ENCODE results near the gene SMYD5. TPM values are rescaled to one million over a fixed set of nuclear protein-coding genes. Genes with fewer than 3 reads are reported as not detected.

Gene SMYD5
- total RNA-seq, 1 donor: 20.7 TPM

DNA sequence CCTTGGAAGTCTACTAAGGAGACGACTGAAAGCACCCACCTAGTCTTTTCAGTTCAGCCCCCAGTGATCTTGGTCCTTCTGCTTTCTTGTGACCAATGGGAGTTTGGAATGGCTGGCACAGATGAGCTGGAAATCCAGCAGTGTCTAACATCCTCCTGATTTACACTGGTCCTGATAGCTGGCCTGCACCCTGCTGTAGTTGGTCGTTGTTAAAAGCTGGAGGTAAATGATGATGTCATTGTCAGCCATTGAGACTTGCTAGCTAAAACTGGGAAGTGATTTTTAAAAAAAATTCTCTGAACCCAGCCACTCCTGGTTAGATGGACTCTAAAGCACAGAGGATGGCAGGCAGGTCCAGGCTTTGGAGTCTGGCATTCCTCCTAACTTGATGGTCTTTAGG is 39.4 kb downstream of the SMYD5 start:
- no peak for TF ChIP-seq CTCF (IDR thresholded peaks at IDR 0.05; ENCODE audit: insufficient read depth, low read depth, low read length)
- DNase-seq (ENCODE audit: low read depth): no peak
- no peak overlapping the region for H3K4me3 ChIP-seq (ENCODE audit: low read depth, low read length)

DNA sequence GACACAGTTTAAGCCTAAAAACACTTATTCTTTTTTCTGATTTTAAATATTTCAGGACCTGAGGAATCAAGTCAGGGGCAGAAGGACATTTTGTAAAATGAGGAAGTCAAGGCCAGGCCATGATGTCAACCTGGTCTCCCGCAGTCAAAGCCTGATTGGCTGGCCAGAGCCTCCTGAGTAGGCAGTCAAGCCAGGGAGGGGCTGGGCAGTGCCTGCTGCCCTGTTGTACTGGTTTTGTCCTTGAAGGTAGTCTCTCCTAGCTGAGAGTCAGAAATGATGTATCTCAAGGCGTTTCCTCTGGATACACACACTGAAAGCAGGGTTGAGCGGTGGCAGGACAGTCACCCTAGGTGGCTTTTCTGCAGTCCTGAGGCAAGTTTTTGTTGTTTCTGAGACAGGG is 39.9 kb downstream of the SMYD5 start:
- no peak for TF ChIP-seq CTCF (IDR thresholded peaks at IDR 0.05; ENCODE audit: insufficient read depth, low read depth, low read length)
- DNase-seq (ENCODE audit: low read depth): no peak

DNA sequence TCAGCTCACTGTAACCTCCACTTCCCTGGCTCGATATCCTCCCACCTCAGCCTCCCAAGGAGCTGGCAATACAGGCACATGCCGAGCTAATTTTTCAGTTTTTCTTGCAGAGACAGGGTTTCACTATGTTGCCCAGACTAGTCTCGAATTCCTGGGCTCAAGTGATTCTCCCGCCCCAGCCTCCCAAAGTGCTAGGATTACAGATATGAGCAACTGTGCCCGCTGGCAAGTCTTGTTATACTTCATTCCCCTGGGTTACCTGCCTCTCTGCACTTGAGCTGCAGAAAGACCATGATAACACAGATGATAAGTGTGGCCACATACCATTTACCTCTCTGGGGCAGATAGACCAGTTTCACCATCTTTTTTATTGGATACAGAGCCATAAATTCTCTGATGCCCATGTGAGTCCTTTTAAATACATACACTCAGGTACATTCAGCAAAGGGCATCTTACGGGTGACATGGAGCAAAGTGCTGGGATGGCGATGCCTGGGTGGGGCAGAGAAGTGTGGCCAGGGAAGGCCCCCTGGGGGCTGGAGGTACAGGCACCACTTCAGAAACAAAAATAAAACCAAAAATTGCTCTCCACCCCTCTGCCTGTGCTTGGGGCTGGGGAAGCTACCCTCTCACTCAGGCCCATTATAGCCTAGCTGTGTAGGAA is 40.4 kb downstream of the SMYD5 start:
- H3K4me3 ChIP-seq (ENCODE audit: low read depth, low read length): no peak overlapping the region
- no peak for TF ChIP-seq CTCF (IDR thresholded peaks at IDR 0.05; ENCODE audit: insufficient read depth, low read depth, low read length)
- DNase-seq (ENCODE audit: low read depth): no peak

More for the DNA sequence above, 39.9 kb downstream of the SMYD5 start:
- H3K4me3 ChIP-seq (ENCODE audit: low read depth, low read length): no peak overlapping the region

GRCh38 chr2:73255007-73255644 is 41.1 kb downstream of the SMYD5 start:
- no peak for TF ChIP-seq CTCF (IDR thresholded peaks at IDR 0.05; ENCODE audit: insufficient read depth, low read depth, low read length)
- DNase-seq (ENCODE audit: low read depth): no peak
- H3K4me3 ChIP-seq (ENCODE audit: low read depth, low read length): no peak overlapping the region

GRCh38 chr2:73255907-73256617 is 42.0 kb downstream of the SMYD5 start:
- no peak for DNase-seq (ENCODE audit: low read depth)
- no peak for TF ChIP-seq CTCF (IDR thresholded peaks at IDR 0.05; ENCODE audit: insufficient read depth, low read depth, low read length)
- no peak overlapping the region for H3K4me3 ChIP-seq (ENCODE audit: low read depth, low read length)

DNA sequence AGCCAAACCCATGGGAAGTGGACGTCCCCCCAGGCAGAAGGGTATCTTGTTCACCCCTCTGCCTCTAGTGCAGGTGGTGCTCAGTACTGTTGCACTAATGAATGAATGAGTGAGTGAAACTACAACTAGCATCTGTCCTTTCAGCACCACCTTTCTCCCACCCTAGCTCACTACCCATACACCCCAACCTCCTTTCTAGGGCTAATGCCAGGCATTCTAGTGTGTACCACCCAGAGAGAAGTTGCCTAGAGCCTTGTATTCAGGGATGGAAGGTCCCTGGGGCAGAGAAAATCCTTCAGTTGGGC is 42.5 kb downstream of the SMYD5 start:
- no peak overlapping the region for H3K4me3 ChIP-seq (ENCODE audit: low read depth, low read length)
- TF ChIP-seq CTCF (IDR thresholded peaks at IDR 0.05; ENCODE audit: insufficient read depth, low read depth, low read length): no peak
- no peak for DNase-seq (ENCODE audit: low read depth)
